HG03342 (cell line): ENCODE results near the gene CDC14B.

Experiments
- ATAC-seq: cut with Tn5 transposase; IDR thresholded peaks from one replicate; pipeline ENCODE4 v1.9.1; 2021; ENCODE audit warnings: mild to moderate bottlenecking, moderate library complexity; ENCODE audit not compliant: unreplicated experiment

The CDC14B gene

GRCh38 chr9:96453625-96454024 lies 166.0 kb downstream of the CDC14B start:
- no peak for ATAC-seq

GRCh38 chr9:96450613-96451528 lies 168.8 kb downstream of the CDC14B start:
- peak; percentile 2 for ATAC-seq
